BLaER1 treated with 17β-estradiol and CSF1 and Interleukin-3, amounts not matched to agents 10 nM and 100 nM (cell line): ENCODE data around the gene CERS6.
A peak's percentile ranks its signal among the peaks of the same experiment; 100 is the strongest.

Source experiments
- H3K27ac ChIP-seq, 11 experiments: shearing (Covaris generic); formaldehyde crosslinking; 2 replicates each; pipeline ENCODE4 v1.8.1; 2022
- H3K27me3 ChIP-seq, 11 experiments: shearing (Covaris generic); formaldehyde crosslinking; 2 replicates each; pipeline ENCODE4 v1.8.1; 2022
- H3K36me3 ChIP-seq, 11 experiments: shearing (Covaris generic); formaldehyde crosslinking; 2 replicates each; pipeline ENCODE4 v1.8.1; 2022
- H3K4me1 ChIP-seq, 10 experiments: shearing (Covaris generic); formaldehyde crosslinking; 2 replicates each; pipeline ENCODE4 v1.8.1; 2022
- H3K4me2 ChIP-seq, 11 experiments: shearing (Covaris generic); formaldehyde crosslinking; 2 replicates each; pipeline ENCODE4 v1.8.1; 2022
- H3K4me3 ChIP-seq, 10 experiments: shearing (Covaris generic); formaldehyde crosslinking; 2 replicates each; pipeline ENCODE4 v1.8.1; 2022
- H3K9ac ChIP-seq, 11 experiments: shearing (Covaris generic); formaldehyde crosslinking; 2 replicates each; pipeline ENCODE4 v1.8.1; 2022
- H3K9me3 ChIP-seq, 11 experiments: shearing (Covaris generic); formaldehyde crosslinking; replicated peaks in 1 of 11; 2 replicates each; pipeline ENCODE4 v1.8.1; 2022
- H4K20me1 ChIP-seq, 11 experiments: shearing (Covaris generic); formaldehyde crosslinking; 2 replicates each; pipeline ENCODE4 v1.8.1; 2022
- Cebpa-rat ChIP-seq, 11 experiments: shearing (Covaris generic); IDR thresholded peaks; 2 replicates each; pipeline ENCODE4 v1.8.1; 2022

Gene CERS6

GRCh38 chr2:168727904-168728470 is 271.9 kb downstream of the CERS6 start:
- no peak overlapping the region for H3K4me2 ChIP-seq
- peaks cover 19 to 52% (median 35%) of the 10 kb centered on the region in 11 experiments for H3K36me3 ChIP-seq
- H3K9me3 ChIP-seq: peaks cover 0 to 10% (median 0%) of the 10 kb centered on the region in 11 experiments; a peak in 1 of 22 replicates
- H4K20me1 ChIP-seq: no peaks in the 10 kb centered on the region
- H3K4me3 ChIP-seq: no peak overlapping the region
- no peak overlapping the region for H3K9ac ChIP-seq
- H3K27ac ChIP-seq: no peak overlapping the region
- peaks cover 0 to 24% (median 4%) of the 10 kb centered on the region in 10 experiments; a peak in 9 of 20 replicates for H3K4me1 ChIP-seq
- no peak for TF ChIP-seq Cebpa-rat (IDR thresholded peaks at IDR 0.05)
- H3K27me3 ChIP-seq: no peaks in the 10 kb centered on the region

GRCh38 chr2:168729455-168729854 is 273.4 kb downstream of the CERS6 start:
- no peak for TF ChIP-seq Cebpa-rat (IDR thresholded peaks at IDR 0.05)
- Histone ChIP-seq H3K27ac (no peak overlapping the region), H3K4me3 (no peak overlapping the region), H3K36me3 (peaks cover 8 to 47% (median 23%) of the 10 kb centered on the region in 11 experiments; a peak in 18 of 22 replicates), H3K4me1 (peaks cover 0 to 24% (median 4%) of the 10 kb centered on the region in 10 experiments; a peak in 9 of 20 replicates), H4K20me1 (no peaks in the 10 kb centered on the region), H3K27me3 (no peaks in the 10 kb centered on the region), H3K9ac (no peak overlapping the region), H3K9me3 (no peaks in the 10 kb centered on the region), H3K4me2 (no peak overlapping the region)

- no peak overlapping the region for H3K4me3 ChIP-seq
- H3K4me2 ChIP-seq: no peak overlapping the region
- no peak overlapping the region for H3K9ac ChIP-seq
- no peak for TF ChIP-seq Cebpa-rat (IDR thresholded peaks at IDR 0.05)
- H3K27me3 ChIP-seq: no peaks in the 10 kb centered on the region
- no peak overlapping the region for H3K27ac ChIP-seq
- no peaks in the 10 kb centered on the region for H4K20me1 ChIP-seq
- peaks cover 4 to 38% (median 21%) of the 10 kb centered on the region in 11 experiments; a peak in 14 of 22 replicates for H3K36me3 ChIP-seq
- no peaks in the 10 kb centered on the region for H3K9me3 ChIP-seq
- peaks cover 0 to 24% (median 4%) of the 10 kb centered on the region in 10 experiments; a peak in 9 of 20 replicates for H3K4me1 ChIP-seq
These were observed 274.3 kb downstream of the CERS6 start for GRCh38 chr2:168730344-168730743.

- no peak for TF ChIP-seq Cebpa-rat (IDR thresholded peaks at IDR 0.05)
- H4K20me1 ChIP-seq: no peaks in the 10 kb centered on the region
- no peak overlapping the region for H3K4me3 ChIP-seq
- no peak overlapping the region for H3K27ac ChIP-seq
- peaks cover 4 to 36% (median 18%) of the 10 kb centered on the region in 11 experiments; a peak in 14 of 22 replicates for H3K36me3 ChIP-seq
- no peak overlapping the region for H3K9ac ChIP-seq
- peaks cover 0 to 24% (median 4%) of the 10 kb centered on the region in 10 experiments; a peak in 9 of 20 replicates for H3K4me1 ChIP-seq
- H3K9me3 ChIP-seq: no peaks in the 10 kb centered on the region
- H3K4me2 ChIP-seq: peak overlapping the region in 4 of 11 experiments; percentile 30 to 72 (median 48); a peak in 5 of 22 replicates
- no peaks in the 10 kb centered on the region for H3K27me3 ChIP-seq
These were observed 274.9 kb downstream of the CERS6 start for GRCh38 chr2:168731002-168731401.

- Histone ChIP-seq H3K27me3 (no peaks in the 10 kb centered on the region), H3K4me3 (no peak overlapping the region), H4K20me1 (no peaks in the 10 kb centered on the region; a peak in 1 of 22 replicates), H3K4me1 (peaks cover 0 to 24% (median 4%) of the 10 kb centered on the region in 10 experiments; a peak in 9 of 20 replicates), H3K36me3 (peaks cover 4 to 36% (median 16%) of the 10 kb centered on the region in 11 experiments; a peak in 13 of 22 replicates), H3K4me2 (peak overlapping the region in 4 of 11 experiments; percentile 30 to 72 (median 48); a peak in 7 of 22 replicates), H3K27ac (0 out of 22 replicates have a peak overlapping the region, but pooled peaks of 1 of the 11 experiments have one; percentile 4), H3K9me3 (no peaks in the 10 kb centered on the region), H3K9ac (no peak overlapping the region)
- no peak for TF ChIP-seq Cebpa-rat (IDR thresholded peaks at IDR 0.05)
These were observed 275.5 kb downstream of the CERS6 start for GRCh38 chr2:168731616-168732015.

- peaks cover 0 to 24% (median 4%) of the 10 kb centered on the region in 10 experiments; a peak in 9 of 20 replicates for H3K4me1 ChIP-seq
- no peaks in the 10 kb centered on the region for H3K27me3 ChIP-seq
- no peak overlapping the region for H3K9ac ChIP-seq
- TF ChIP-seq Cebpa-rat (IDR thresholded peaks at IDR 0.05): no peak
- H4K20me1 ChIP-seq: no peaks in the 10 kb centered on the region; a peak in 1 of 22 replicates
- H3K9me3 ChIP-seq: no peaks in the 10 kb centered on the region
- H3K4me2 ChIP-seq: peak overlapping the region in 3 of 11 experiments; percentile 44 to 72 (median 51); a peak in 6 of 22 replicates
- 0 out of 22 replicates have a peak overlapping the region, but pooled peaks of 1 of the 11 experiments have one; percentile 4 for H3K27ac ChIP-seq
- H3K36me3 ChIP-seq: peaks cover 4 to 36% (median 12%) of the 10 kb centered on the region in 11 experiments; a peak in 12 of 22 replicates
- no peak overlapping the region for H3K4me3 ChIP-seq
These were observed 276.0 kb downstream of the CERS6 start for GRCh38 chr2:168732100-168732499.

GRCh38 chr2:168732506-168732905 is 276.4 kb downstream of the CERS6 start:
- TF ChIP-seq Cebpa-rat (IDR thresholded peaks at IDR 0.05): no peak
- H3K4me3 ChIP-seq: no peak overlapping the region

GRCh38 chr2:168734199-168734760 is 278.2 kb downstream of the CERS6 start:
- Histone ChIP-seq H3K27ac (no peak overlapping the region), H3K9me3 (no peaks in the 10 kb centered on the region), H3K4me3 (no peak overlapping the region), H3K4me1 (peaks cover 0 to 32% (median 4%) of the 10 kb centered on the region in 10 experiments; a peak in 9 of 20 replicates), H3K9ac (no peak overlapping the region), H3K4me2 (no peak overlapping the region), H3K36me3 (peaks cover 5 to 34% (median 14%) of the 10 kb centered on the region in 11 experiments; a peak in 13 of 22 replicates), H3K27me3 (no peaks in the 10 kb centered on the region), H4K20me1 (no peaks in the 10 kb centered on the region; a peak in 1 of 22 replicates)
- no peak for TF ChIP-seq Cebpa-rat (IDR thresholded peaks at IDR 0.05)

More at GRCh38 chr2:168732506-168732905, 276.4 kb downstream of the CERS6 start:
- no peaks in the 10 kb centered on the region for H3K9me3 ChIP-seq
- H3K36me3 ChIP-seq: peaks cover 4 to 36% (median 12%) of the 10 kb centered on the region in 11 experiments; a peak in 11 of 22 replicates
- H3K4me1 ChIP-seq: peaks cover 0 to 25% (median 4%) of the 10 kb centered on the region in 10 experiments; a peak in 9 of 20 replicates
- no peak overlapping the region for H3K9ac ChIP-seq
- peak overlapping the region in 2 of 11 experiments; percentile 51 to 72; a peak in 1 of 22 replicates for H3K4me2 ChIP-seq
- no peaks in the 10 kb centered on the region; a peak in 1 of 22 replicates for H4K20me1 ChIP-seq
- H3K27ac ChIP-seq: no peak overlapping the region
- H3K27me3 ChIP-seq: no peaks in the 10 kb centered on the region
